Activated CD8-positive, alpha-beta memory T cell treated with anti-CD3 and anti-CD28 coated beads, Interleukin-2, amount 50 U/mL, for 48 hours (primary cell): ENCODE measurements around the gene PPP1R14B.

Source experiments
- DNase-seq: peaks from one replicate; pipeline ENCODE4 v3.0.0-alpha.2; 2020

PPP1R14B gene

GRCh38 chr11:64246871-64247728, at the start of gene PPP1R14B:
PPP1R14B (minus strand) TSS chr11:64246943; CDS start chr11:64246673, 270 bp downstream.
- DNase-seq, result peak; percentile 90

- no peak for DNase-seq
Measured at GRCh38 chr11:64296236-64296635, 49.5 kb upstream of the PPP1R14B start.

DNA sequence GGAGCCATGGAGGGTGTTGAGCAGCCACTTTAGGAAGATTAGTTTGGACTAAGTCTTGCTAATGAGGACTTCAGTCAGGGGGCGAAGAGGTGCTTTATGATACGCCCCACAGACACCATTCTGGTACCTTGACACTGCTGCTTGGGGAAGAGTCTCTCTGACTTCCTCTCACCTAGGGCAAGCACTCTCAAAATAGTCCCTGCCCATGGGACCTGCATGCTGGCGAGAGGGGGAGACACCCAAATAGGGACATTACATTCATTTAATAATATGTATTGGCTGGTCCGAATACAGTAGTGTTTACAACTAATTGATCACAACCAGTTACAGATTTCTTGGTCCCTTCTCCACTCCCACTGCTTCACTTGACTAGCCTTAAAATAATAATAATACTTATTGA, 49.0 kb upstream of the PPP1R14B start:
- DNase-seq, result no peak

DNA sequence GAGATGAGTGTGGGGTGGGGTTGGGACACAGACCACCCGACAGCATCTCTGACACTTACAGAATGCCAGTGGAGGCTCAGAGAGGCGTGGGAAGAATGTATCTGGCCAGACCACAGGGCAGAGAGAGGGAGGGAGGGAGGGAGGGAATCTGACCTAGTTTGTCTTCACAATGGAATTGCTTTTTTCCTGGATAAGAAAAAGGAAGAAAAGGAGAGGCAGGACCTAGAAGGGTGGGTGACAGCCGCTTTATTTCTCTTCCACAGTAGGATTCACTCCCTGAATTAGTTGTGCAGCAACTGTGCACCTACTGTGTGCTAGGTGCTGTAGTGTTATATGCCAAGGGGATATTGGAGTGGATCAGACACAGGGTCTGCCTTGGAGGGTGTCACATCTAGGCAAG, 48.0 kb upstream of the PPP1R14B start:
- DNase-seq, result no peak

DNA sequence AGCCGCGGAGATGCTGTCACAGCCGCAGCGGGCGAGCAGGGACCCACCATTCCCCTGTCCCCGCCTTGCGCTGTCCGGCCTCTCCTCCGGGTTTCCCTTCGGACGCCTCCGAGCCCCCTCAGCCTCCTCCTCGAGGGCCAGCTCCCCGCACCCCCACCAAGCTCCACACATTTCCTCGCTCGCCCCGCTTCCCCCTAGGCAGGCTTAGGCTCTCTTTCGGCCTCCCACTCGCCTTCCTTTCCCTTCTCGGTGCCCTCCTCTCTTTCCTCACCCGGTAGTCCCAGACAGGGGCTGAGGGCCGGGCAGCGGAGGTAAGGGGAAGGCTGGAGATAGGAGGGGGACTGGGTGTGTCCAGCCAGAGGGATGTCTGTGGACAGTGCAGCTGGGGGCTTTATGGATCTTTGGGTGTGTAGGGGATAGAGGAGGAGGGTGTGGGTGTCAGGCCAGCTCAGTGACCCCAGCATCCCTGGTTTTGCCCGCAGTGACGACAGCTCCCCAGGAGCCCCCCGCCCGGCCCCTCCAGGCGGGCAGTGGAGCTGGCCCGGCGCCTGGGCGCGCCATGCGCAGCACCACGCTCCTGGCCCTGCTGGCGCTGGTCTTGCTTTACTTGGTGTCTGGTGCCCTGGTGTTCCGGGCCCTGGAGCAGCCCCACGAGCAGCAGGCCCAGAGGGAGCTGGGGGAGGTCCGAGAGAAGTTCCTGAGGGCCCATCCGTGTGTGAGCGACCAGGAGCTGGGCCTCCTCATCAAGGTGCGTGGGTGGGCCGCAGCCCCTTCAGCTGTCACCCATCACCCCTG, 45.9 kb upstream of the PPP1R14B start:
- no peak for DNase-seq

DNA sequence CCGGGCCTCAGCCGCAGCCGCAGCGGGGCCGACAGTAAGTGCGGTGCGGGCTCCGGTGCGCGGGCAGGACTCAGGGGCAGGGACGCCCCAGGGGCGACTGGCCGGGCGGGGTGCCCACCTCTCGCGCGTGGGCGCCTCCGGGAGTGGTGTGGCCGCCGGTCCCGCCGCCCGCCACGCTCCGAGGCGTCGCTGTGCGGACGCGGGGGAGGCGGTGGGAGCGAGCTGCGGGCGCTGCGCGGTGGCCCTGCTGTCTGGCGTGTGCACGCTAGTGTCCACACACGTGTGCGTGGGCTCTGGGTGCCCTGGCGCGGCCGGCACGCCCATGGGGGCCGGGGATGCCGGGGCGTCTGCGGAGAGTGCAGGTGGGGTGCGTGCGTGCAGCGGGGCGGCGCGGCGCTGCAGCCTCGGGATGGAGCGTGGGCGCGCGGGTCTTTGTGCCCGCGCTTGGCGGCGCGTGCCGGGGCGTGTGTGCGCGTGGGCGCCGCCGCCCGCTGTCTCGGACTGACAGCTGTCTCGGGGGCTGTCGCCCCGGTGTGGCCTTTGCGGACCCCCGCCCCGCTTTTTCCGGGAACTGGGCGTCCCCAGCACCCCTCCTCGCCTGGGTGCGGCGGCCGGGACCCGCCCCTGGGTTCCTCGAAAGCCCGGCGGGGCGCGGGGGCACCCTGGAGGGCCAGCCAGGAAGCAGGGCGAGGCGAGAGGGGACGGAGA, 45.2 kb upstream of the PPP1R14B start:
- no peak for DNase-seq

DNA sequence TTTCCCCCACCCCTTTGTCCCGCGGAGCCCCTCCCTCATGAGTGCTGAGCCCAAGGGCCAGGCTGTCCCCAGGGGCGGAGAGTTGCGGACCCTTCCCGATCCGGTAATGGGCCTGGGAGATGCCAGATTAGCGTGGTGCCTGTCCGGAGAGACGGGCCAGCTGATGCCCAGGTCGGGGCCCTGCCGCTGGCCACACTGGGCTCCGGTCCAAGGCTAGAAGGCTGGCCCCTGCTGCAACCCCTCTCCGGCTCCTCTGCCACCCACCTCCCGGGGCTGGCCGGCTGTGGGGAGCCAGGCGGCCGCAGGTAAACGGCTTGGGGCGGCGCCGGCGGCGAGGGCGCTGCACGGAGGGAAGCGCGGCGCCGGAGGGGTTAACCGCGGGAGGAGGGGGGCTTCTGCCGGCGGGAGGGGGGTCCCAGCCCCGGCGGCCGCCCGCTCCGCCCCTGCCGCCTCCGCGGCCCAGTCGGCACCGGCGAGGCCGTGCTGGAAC, 44.6 kb upstream of the PPP1R14B start, which contains the start of gene KCNK4:
TSS of gene KCNK4 (plus strand) at position 41 of the 490 bp plus-strand sequence. CDS start 1,717 bp downstream, outside the sequence.
- DNase-seq, result no peak

- DNase-seq, result no peak
Measured at GRCh38 chr11:64290352-64291261, 43.9 kb upstream of the PPP1R14B start.

GRCh38 chr11:64289002-64289564, 42.3 kb upstream of the PPP1R14B start:
- DNase-seq, result no peak

GRCh38 chr11:64288353-64288750, 41.6 kb upstream of the PPP1R14B start:
- no peak for DNase-seq

- no peak for DNase-seq
Measured at GRCh38 chr11:64287676-64288352, 41.1 kb upstream of the PPP1R14B start.

DNA sequence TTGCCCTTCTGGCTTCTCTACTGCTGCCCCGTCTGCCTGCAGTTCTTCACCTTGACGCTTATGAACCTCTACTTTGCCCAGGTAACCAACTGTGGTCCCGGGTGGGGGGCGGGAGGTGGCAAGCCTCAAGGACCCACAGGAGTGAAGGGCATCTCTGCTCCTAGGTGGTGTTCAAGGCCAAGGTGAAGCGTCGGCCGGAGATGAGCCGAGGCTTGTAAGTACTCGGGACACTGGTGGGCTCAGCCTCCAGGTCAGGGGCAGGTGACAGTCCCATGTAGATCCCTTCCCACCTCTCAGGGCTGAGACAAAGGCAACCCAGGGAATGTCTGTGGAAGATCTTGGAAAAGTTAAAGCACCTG, 40.0 kb upstream of the PPP1R14B start:
- no peak for DNase-seq

DNA sequence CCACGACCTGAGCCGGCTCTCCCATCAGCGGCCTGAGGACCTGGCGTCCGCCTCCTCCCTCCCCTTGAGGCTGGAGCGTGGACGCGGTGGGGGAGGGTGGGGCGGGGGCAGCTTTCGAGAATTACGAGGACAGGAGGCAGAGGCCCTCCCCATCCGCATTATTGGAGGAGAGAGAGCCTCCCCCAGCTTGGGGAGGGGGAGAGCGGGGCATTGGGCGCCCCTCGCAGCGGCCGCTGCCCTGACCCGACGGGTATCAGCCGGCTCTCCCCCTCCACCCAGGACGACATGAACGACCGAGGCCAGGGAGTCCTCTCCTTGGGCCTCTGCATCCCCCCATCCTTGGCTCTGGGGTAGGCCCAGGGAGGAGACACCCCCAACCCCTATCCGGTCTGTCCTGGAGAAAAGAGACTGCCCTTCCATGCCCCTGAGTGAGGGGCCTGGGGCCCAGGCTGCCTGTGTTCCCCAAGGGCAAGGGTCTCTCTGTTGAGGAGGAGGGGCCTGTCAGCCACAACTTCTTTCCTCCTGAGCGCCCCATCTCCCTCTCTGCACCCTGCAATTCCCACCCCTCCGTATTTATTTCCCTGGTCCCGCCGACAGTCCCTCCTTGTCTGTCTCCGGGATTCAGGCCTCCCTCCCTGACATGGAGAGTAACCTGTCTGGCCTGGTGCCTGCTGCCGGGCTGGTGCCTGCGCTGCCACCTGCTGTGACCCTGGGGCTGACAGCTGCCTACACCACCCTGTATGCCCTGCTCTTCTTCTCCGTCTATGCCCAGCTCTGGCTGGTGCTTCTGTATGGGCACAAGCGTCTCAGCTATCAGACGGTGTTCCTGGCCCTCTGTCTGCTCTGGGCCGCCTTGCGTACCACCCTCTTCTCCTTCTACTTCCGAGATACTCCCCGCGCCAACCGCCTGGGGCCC, 39.4 kb upstream of the PPP1R14B start:
- DNase-seq, result no peak

DNA sequence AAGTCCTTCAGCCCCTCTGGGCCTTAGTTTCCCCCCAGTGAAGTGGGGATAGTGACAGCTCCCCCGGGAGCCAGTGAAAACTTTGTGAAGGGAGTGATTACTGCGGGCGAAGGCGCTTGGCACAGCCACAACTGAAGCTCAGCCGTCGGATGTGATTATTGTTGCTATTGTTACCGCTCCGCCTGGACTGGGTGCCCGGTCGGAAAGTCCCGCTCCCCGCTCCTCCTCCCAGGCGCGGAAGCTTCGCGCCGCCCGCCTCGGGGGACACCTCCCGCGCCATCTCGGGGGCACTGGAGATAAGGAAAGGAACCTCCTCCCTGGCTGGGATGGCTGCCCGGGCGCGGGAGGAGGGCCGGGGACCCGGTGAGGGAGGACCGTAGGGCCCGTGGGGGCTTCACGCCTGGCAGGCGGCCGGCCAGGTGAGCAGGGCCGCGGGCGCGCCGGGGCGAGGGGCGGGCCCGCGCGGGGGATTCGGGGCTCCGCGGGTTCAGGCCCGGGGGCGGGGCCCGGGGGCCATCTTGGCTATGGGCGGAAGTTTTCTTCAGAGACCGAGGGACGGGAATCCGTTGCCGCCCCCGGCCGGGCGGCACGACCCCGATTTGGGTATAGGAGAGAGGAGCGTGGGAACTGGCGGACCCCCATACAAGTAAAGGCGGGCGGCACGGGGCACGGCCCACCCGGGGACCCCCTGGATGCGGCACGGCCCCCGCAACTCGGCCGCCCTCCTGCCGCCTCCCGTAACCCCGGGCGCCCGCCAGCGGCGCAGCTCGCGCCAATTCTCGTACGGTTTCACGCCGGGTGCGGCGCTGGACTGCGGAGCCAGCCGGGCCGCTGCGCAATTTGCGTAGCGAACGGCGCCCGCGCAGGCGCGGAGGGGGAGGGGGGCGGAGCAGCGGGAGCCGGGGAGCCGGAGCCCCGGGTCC, 38.5 kb upstream of the PPP1R14B start, which contains the start of gene GPR137:
TSS of gene GPR137 (plus strand) at position 887 of the 923 bp plus-strand sequence. CDS start 677 bp downstream, outside the sequence.
- DNase-seq, result peak; percentile 100

DNA sequence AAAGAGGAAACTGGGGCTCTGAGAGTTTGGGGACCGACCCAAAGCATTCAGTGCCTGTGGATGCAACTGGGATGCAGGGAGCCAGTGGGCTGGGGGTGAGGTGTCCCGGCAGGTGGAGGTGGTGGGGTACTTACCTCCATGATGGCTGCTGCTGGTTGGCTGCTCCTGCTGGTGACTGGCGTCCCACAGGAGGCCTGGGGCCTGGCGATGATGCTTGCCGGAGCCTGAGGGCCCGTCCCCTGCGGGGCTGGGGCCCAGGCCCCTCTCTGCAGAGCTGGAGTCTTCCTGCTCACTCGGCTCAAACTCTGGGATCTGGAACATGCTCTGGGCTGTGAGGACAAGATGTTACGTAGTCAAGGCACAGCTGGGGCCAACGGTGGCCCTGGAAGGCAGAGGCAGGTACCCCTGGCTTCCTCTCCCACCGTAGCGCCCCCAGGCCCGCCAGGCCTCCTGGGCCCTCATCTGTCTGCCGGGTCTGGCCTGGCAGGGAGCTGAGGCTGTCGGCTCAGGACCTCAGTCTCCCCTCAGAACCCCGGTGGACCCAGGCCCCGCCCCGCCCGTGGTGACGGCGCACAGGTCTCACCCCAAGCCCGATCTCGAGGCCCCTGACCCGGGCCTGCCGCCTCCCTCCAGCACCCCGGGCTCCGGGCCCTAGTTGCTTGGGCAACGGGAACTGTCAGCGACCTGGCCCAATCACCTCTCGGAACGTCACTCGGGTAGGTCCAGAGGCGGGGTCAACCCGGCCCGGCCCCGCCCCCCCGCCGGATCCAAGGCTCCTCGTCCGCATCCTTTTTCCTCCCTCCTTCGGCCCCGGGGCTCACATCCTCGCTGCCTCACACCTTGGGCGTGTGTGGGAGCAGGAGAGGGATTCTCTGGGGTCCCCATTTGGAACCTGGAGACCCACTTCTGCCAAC, 37.6 kb upstream of the PPP1R14B start, which contains the start of gene BAD:
TSS of gene BAD (minus strand) at position 618 of the 914 bp plus-strand sequence. CDS start at position 321, 297 bp downstream.
- DNase-seq, result peak; percentile 96

DNA sequence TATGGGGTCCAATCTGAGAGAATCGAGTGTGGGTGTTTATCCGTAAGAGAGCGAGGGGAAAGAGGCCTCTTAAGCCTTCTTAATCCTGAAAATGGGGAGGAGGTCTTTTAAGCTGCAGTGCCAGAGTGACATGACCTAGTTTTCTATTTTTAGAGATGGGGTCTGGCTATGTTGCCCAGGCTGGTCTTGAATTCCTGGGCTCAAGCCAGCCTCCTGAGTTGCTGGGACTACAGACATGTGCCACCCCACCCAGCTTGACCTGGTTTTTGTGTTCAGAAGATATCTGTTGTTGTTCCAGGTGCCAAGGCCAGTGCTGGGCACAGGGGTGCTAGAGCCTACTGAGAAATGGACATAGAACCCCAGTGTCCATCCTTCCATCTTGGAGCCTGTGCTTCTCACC, 36.3 kb upstream of the PPP1R14B start:
- DNase-seq, result no peak
